NCI-H2227 (cell line): ENCODE measurements around the gene DCAF12.
A peak's percentile ranks its signal among the peaks of the same experiment; 100 is the strongest.
"Not testable (repeated sequence)": the region's sequence is repeated elsewhere in the genome, so short reads cannot be mapped to it uniquely, and the experiment has no call there.

ENCODE experiments used
- DNase-seq: peaks from one replicate; lab custom pipeline; 2025; ENCODE audit not compliant: unreplicated experiment; lab: John Stamatoyannopoulos, UW

DCAF12 gene

GRCh38 chr9:34126207-34127034 is at the start of gene DCAF12:
Gene DCAF12 (minus strand): TSS chr9:34126698. CDS start chr9:34126431, 267 bp downstream.
- peak; percentile 92 for DNase-seq

DNA sequence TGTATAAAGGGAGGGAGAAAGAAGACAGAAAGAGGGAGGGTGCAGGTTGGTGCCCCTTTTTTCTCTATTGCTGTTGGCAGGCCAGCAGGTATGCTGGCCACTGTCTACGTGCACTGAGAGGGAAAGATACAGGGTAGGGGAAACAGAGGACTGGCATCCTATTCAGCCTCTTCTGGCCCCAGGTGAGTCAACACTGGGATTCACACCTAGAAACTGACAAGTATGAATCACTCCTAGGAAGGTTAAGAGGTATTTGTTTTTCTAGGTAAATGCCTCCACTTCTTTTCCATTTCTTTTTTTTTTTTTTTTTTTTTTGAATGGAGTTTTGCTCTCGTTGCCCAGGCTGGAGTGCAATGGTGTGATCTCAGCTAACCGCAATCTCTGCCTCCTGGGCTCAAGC is 49.6 kb upstream of the DCAF12 start:
- no peak for DNase-seq

DNA sequence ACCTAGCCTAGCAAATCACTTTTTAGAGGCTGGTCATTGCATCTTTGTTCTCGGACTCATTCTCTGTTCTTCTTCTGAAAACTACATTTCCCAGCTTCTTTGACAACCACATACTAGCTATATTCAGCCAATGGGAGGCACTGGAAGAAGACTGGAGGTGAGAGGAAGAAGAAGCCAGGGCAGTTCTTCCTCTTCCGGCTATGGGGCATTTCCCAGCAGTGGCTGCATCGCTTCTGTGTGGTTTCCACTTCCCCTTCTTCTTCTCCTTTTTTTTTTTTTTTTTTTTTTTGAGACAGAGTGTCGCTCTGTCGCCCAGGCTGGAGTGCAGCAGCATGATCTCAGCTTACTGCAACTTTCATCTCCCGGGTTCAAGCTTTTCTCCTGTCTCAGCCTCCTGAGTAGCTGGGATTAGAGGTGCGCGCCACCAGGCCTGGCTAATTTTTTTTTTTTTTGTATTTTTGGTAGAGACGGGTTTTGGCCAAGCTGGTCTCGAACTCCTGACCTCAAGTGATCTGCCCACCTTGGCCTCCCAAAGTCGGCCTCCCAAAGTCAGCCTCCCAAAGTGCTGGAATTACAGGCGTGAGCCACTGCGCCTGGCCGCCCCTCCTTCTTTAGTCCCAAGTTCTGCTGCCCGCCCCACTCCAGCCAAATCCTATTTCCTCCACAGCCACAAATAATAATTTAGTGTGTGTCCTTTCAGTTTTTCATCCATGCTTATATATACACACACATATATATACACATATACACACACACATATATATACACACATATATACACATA is 45.4 kb upstream of the DCAF12 start:
- DNase-seq: no peak

DNA sequence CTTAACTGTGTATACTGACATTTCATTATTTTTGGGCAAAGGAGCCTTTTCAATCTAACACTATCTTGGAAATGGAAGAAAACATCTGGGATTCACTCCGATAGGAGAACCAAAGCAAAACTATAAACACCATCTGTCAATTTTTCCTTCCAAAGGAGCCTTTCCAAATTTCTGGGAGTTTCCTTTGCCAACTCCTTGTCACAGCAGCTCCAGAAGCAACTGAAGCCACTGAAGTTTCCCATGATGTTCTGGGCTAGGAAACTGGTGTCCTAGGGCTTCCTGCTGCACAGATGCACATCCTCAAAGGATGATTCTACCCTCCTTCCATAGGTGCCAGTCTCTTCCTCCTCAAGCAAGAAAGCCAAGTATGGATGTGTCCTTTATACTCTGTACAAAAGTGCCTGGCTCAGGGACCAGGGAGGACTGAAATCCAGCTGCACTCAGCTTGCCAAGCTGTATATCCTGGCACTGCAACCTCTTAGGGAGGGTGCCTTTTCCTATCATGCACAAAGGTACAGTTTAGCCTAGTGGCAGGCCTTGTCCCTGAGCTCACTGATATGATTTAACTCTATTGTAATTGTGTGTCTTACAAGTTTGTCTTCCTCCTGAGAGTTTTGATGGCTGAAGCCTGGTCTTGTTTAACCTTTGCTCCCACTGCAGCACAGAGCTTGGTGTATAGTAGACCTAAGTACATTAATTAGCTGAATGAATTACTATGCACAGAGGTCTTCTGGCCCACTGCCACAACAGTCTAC is 43.9 kb upstream of the DCAF12 start:
- DNase-seq: no peak

GRCh38 chr9:34169125-34169524 is 42.6 kb upstream of the DCAF12 start:
- DNase-seq: no peak

DNA sequence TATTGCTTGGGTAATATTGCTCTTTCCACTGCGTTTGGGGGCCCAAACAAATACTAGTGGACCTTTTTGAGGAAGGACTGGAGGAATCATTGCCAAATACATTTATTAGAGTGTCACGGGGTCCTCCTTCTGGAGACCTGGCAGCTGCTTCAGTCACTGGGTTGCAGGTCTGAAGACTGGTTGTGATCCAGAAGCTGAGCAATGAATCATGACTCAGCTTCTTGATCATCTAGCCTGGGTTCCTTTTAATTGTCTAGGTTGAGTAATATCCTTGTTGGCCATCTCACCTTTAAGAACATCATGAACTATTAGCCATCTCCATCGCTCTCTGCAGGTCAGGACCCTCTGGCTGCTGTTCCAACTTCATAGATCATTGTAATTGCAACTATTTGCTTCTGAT is 36.9 kb upstream of the DCAF12 start:
- DNase-seq: no peak

DNA sequence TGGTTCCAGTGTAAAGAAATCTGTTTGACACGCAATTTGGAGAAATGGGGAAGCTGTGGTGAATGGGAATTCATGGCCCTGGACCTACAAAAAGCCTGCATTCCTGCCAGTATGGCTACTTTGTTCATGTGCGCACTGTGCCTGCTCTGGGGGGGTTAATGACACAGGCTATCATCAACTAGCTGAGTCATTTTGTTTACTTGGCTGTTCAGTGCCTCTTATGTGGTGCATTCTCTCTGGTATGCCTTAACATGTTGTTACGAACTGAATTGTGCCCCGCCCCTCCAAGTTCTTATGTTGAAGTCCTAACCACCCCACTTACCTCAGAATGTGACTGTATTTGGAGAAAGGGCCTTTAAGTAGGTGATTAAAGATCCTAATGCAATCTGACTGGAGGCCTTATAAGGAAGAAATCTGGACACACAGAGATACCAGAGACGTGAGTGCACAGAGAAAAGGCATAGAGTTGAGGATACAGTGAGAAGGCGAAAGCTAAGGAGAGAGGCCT is 31.9 kb upstream of the DCAF12 start:
- DNase-seq: peak; percentile 72

DNA sequence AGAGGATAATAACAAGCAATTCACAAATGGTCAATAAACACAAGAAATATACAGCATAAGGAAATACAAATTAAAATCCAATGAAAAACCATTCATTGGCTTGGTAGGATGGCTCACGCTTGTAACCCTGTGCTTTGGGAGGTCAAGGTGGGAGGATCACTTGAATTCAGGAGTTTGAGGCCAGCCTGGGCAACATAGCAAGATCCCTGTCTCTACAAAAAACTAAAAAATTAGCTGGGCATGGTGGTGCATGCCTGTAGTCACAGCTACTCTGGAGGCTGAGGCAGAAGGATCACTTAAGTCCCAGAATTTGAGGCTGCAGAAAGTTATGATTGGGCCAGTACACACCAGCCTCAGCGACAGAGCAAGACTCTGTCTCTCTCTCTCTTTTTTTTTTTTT is 31.4 kb upstream of the DCAF12 start:
- no peak for DNase-seq

DNA sequence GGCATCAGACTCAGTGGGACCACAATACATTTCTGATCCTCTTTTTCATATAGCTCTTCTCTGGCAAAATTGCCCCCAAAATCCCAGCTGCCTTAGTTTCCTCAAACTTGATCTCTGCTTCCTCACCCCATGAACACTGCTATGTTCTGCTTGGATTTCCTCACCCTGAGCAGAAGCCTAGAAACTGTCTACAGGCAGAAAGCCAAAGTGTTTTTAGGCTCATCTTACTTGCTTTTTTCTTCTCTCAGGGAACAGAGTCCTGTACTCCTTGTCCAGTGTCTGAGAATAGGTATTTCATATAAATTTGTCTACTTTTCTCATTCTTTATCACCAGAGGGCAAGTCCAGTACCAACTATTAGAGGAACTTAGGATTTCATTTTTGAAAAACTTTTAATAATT is 30.8 kb upstream of the DCAF12 start:
- no peak for DNase-seq

- no peak for DNase-seq
Observed at GRCh38 chr9:34154057-34154456, 27.6 kb upstream of the DCAF12 start.

GRCh38 chr9:34151398-34151797 is 24.9 kb upstream of the DCAF12 start:
- DNase-seq: no peak

DNA sequence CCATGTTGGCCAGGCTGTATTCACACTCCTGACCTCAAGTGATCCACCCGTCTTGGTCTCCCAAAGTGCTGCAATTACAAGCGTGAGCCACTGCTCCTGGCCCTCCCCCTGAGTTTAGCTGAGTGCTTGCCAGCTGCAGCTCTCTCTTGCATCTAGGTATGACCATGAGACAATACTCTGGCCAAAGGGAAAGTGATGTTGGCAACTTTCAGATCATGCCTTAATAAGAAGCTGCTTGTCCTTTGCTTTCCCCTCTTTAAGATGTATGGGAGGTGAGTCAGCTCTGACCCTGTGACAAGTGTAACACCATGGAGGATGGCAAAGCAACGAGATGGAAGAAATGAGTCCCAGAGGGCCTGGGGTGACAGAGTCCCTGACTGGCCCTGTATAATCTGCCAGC is 18.7 kb upstream of the DCAF12 start:
- DNase-seq: peak; percentile 37

GRCh38 chr9:34143116-34143515 is 16.6 kb upstream of the DCAF12 start:
- no peak for DNase-seq

GRCh38 chr9:34140853-34141252 is 14.4 kb upstream of the DCAF12 start:
- DNase-seq: no peak

- DNase-seq: no peak
Observed at GRCh38 chr9:34139477-34140146, 13.1 kb upstream of the DCAF12 start.

DNA sequence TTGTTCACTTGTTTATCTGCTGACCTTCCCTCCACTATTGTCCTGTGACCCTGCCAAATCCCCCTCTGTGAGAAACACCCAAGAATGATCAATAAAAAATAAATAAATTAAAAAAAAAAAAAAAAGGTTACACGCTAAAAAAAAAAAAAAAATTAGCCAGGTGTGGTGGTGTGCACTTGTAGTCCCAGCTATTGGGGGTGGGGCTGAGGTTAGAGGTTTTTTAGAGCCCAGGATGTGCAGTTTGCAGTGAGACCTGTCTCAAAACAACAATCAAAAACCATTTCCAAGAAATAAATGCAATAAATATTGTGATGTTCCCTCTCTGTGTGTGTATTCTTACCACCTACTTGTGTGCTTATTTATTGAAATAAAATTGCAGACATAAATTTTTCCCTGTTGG is 12.1 kb upstream of the DCAF12 start:
- not testable (repeated sequence) for DNase-seq

DNA sequence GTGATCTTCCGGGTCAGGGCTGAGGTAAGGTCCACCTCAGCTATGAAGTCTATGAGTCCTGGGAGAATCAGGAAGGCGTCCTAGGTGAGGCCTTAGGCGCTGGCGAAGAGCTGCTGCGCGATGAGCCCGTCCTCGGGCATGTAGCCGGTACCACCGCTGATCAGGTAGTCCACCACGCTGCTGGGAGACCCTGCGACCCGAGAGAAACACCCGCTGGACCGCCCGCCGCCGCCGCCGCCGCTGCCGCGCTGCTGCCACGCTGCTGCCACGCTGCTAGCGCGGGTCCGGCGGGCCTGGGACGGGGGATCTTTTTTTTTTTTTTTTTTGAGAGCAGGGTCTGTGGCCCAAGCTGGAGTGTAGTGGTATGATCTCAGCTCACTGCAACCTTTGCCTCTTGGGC is 8.0 kb upstream of the DCAF12 start:
- no peak for DNase-seq

GRCh38 chr9:34133436-34133949 is 7.0 kb upstream of the DCAF12 start:
- DNase-seq: no peak

- DNase-seq: no peak
Observed at GRCh38 chr9:34131571-34131970, 5.1 kb upstream of the DCAF12 start.
